GM10266 (cell line): ENCODE results near the gene CRTAC1.

Experiments
- DNase-seq: peaks from one replicate; pipeline ENCODE4 v3.0.0; 2012; ENCODE audit errors: extremely low spot score
- TF ChIP-seq, protein P1 (sequence below): IDR thresholded peaks from 2 replicates; pipeline ENCODE4 v1.5.1; 2012; ENCODE audit warnings: mild to moderate bottlenecking, low read depth; ENCODE audit not compliant: control insufficient read depth, insufficient read depth; ENCODE audit errors: missing control alignments

CRTAC1 gene

DNA sequence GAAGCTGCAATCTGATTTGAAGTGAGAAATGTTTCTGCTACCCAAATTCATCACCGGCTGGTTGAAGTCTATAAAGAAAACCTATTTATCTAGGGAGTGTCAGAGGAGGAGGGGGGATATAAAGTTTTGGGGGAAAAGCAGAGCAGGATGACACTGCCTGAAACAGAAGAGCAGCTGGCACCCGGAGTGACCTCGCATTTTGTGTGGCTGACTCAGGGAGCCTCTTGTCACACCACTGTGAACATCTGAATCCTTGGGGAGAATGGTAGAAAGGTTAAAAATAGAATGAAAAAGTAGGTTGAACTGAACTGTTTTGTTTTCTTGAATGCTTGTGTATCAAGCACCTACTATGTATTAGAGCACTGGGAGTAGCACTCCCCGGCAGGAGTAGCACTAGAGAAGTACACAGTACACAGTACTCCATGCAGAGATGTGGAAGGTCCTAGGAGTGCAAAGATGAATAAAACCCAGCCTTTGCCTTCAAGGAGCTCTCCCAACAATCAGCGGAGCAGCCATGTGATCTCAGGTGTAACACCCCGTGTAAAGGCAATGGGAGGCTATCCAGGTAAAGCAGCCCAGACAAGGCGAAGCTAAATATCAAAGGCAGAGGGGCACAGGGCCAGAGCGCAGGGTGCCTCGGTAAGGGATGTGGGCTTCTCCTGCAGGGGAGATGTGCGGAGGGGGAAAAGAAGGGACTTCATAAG lies 13.5 kb downstream of the CRTAC1 start:
- TF ChIP-seq, protein P1, sequence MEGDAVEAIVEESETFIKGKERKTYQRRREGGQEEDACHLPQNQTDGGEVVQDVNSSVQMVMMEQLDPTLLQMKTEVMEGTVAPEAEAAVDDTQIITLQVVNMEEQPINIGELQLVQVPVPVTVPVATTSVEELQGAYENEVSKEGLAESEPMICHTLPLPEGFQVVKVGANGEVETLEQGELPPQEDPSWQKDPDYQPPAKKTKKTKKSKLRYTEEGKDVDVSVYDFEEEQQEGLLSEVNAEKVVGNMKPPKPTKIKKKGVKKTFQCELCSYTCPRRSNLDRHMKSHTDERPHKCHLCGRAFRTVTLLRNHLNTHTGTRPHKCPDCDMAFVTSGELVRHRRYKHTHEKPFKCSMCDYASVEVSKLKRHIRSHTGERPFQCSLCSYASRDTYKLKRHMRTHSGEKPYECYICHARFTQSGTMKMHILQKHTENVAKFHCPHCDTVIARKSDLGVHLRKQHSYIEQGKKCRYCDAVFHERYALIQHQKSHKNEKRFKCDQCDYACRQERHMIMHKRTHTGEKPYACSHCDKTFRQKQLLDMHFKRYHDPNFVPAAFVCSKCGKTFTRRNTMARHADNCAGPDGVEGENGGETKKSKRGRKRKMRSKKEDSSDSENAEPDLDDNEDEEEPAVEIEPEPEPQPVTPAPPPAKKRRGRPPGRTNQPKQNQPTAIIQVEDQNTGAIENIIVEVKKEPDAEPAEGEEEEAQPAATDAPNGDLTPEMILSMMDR, result no peak
- DNase-seq, result no peak

DNA sequence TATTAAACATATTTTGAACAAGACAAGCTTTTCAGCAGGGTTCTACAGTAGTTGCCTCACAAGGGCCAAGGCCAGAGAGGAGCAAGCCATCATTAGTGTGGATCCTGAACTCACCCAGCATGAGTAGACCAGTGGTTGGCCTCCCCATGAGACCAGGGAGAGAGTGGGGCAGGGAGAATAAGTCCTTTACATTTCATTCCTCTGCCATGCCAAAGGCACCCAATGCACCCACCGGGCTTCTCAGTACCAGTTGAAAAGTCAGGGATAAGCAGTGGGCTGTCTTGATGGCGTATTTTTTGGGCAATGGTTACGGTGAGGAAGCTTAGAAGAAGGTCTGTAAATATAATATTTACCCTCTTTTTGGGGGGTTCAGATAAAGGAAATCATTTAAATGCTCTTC lies 16.6 kb downstream of the CRTAC1 start:
- no peak for DNase-seq
- TF ChIP-seq, protein P1, result no peak

DNA sequence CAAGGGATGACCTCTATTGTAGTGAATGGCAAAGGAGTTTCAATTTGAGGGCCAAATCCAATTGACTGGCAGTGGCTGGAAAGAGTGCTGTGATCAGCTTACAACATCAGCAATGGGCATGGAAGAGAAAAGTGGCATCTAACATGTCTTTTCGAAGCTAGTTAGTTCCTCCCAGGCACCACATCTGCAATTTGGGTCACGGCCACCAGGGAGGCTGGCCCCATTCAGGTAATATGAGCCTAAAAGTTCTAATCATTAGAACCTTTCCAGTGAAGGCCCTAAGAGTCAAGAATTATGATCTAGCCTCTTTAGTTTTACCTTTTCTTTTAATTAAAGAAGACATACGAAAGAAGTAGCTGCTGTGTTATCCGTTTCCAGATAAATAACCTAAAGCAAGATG lies 17.3 kb downstream of the CRTAC1 start:
- TF ChIP-seq, protein P1, result no peak
- DNase-seq, result no peak

DNA sequence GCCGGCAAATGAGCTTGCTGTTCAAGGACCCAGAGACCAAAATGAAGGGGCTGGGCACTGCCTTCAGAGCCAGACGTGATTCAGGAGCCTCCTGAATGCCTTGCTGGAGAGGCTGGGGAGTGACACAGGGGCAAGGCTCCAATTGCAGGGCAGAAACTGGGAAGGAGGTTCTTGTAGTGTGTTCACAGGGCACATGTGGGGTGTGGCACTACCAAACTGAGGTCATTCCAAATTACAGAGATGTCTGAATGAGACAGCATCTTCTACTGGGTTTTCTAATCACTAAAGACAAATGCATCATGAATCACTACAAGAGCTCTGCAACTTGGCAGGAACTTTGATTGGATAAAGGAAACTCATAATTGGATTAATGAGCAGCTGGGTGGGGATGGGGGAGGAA lies 17.8 kb downstream of the CRTAC1 start:
- DNase-seq, result no peak
- TF ChIP-seq, protein P1, result no peak

DNA sequence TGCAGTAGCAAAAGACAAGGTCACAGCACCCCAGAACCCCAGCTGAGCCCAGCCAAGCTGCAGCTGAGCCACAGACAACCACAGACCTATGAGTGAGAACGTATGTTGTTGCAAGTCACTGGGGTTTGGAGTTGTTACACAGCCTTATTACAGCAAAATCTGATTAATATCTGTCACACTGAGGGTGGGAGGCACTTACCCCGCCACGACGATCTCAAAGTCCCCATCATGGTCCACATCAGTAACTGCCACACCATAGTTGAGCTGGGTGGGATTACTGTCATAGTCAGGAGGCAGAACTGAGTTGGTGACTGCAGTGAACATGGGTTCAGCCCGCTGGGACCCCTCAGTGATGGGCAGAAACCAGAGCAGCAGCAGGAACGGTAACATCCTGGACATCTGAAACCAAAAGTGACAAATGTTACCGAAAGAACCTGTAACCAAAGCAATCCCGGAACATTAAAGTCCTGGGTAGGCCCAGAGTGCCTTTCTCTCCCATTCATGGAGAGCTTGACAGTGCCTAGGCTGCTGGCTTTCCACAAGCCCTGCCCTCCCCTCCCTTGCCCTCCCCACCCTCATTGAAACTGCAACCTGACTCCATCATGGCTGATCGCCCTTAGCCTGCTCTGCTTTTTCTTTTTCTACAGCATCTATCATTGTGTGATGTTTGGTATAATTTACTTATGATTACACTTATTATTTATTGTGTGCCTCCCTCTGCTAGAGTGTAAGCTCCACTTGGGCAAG lies 19.3 kb downstream of the CRTAC1 start:
- DNase-seq, result no peak
- TF ChIP-seq, protein P1, result no peak

DNA sequence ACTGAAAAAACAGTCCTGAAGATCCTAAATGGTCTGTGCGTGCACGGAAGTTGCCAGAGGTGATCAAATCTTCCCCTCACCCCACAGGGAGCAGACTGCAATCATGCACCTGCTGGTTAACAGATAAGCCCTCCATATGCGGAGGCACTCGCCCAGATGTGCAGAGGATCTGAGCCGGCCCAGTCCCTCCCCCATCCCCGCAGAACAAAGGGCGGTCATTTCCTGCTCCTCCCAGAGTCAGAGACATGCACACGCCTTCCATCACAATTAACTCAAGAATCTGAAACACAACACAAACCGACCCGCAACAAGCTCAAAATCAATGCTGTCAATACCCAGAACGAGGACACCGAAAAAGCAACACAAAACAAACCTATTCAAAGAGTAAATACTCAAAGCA lies 24.2 kb downstream of the CRTAC1 start:
- TF ChIP-seq, protein P1, result no peak
- DNase-seq, result no peak

DNA sequence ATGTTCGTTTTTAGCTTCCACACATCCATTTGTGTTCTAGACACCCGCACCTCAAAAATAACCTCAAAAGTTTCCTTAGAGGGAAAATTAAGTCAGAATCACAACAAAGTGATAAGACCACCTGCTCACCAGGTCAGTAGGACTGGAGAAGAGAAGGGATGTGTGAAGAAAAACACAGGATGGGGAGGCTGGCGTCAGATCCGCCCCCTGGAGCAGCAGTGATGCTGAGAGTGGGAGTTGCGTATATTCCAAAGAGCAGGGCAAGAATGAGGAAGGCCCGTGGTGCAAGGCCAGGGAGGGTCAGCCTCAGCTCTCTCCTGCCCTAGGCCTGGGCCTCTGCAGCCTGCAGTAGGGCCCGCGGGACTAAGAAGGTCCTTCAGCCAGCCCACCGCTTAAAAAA lies 28.7 kb downstream of the CRTAC1 start:
- TF ChIP-seq, protein P1, result no peak
- DNase-seq, result no peak
